SH-SY5Y (cell line): ENCODE measurements around the gene EIF4G3.

Source experiments
- GATA2 ChIP-seq: IDR thresholded peaks from 2 replicates; pipeline ENCODE4 v1.6.1; 2011; ENCODE audit warnings: mild to moderate bottlenecking, low read depth, low read length
- GATA3 ChIP-seq: IDR thresholded peaks from 2 replicates; pipeline ENCODE4 v1.6.1; 2011; ENCODE audit warnings: low read depth, mild to moderate bottlenecking, low read length, moderate library complexity

DNA sequence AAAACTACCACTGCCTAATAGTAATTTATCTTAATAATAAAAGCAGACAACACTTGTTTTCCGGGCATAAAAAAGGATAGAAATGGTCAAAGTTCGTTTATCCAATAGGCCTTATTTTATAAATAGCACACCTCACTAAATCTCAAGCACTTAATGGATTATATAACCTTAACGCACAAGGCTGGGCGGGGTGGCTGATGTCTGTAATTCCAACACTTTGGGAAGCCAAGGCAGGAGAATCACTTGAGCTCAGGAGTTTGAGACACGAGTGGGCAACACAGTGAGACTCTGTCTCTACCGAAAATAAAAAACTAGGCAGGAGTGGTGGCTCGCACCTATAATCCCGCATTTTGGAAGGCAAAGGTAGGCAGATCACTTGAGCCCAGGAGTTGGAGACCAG lies 12.4 kb downstream of the EIF4G3 start:
- no peak for TF ChIP-seq GATA2
- TF ChIP-seq GATA3, result no peak
